ENCODE data around the gene GM2A. TPM values are rescaled to one million over a fixed set of nuclear protein-coding genes. Genes with fewer than 3 reads are reported as not detected.

Gene GM2A
- total RNA-seq, 3 donors from 2014 or later = 35.1 to 58.0 (median 43.8) TPM

- H3K9me3 ChIP-seq = no peaks in the 10 kb centered on the region
- intact Hi-C loops (cut with DNase I; ENCODE audit: low total_unique reads) = no loop called here
- no peak overlapping the region for H3K4me3 ChIP-seq
- H3K4me1 ChIP-seq = no peaks in the 10 kb centered on the region
- peak overlapping the region in 1 of 2 donors; percentile 10 for H3K27ac ChIP-seq
- H3K36me3 ChIP-seq = no peaks in the 10 kb centered on the region
- TF ChIP-seq POLR2AphosphoS5 (IDR thresholded peaks at IDR 0.05) (no peak), CTCF (IDR thresholded peaks at IDR 0.05) (no peak), POLR2A (IDR thresholded peaks at IDR 0.05) (no peak)
- DNase-seq (ENCODE audit: low spot score in 2 of 2) = no peak
- H3K27me3 ChIP-seq = no peaks in the 10 kb centered on the region
Observed at GRCh38 chr5:151286246-151286645, 33.3 kb downstream of the GM2A start.

GRCh38 chr5:151288180-151288579 lies 35.2 kb downstream of the GM2A start:
- H3K27ac ChIP-seq = no peak overlapping the region
- intact Hi-C loops (cut with DNase I; ENCODE audit: low total_unique reads) = no loop called here
- TF ChIP-seq POLR2AphosphoS5 (IDR thresholded peaks at IDR 0.05) = no peak
- no peak for TF ChIP-seq POLR2A (IDR thresholded peaks at IDR 0.05)

GRCh38 chr5:151293624-151294023 lies 40.6 kb downstream of the GM2A start:
- TF ChIP-seq POLR2A (IDR thresholded peaks at IDR 0.05) (no peak), POLR2AphosphoS5 (IDR thresholded peaks at IDR 0.05) (no peak), CTCF (IDR thresholded peaks at IDR 0.05) (no peak)
- DNase-seq (ENCODE audit: low spot score in 2 of 2) = no peak
- no peaks in the 10 kb centered on the region for H3K9me3 ChIP-seq
- intact Hi-C loops (cut with DNase I; ENCODE audit: low total_unique reads) = no loop called here
- no peak overlapping the region for H3K27ac ChIP-seq
- H3K4me1 ChIP-seq = no peaks in the 10 kb centered on the region
- no peaks in the 10 kb centered on the region for H3K27me3 ChIP-seq
- no peaks in the 10 kb centered on the region for H3K36me3 ChIP-seq
- H3K4me3 ChIP-seq = no peak overlapping the region

More at GRCh38 chr5:151288180-151288579, 35.2 kb downstream of the GM2A start:
- Histone ChIP-seq H3K27me3 (no peaks in the 10 kb centered on the region), H3K4me1 (no peaks in the 10 kb centered on the region), H3K4me3 (no peak overlapping the region), H3K36me3 (no peaks in the 10 kb centered on the region), H3K9me3 (no peaks in the 10 kb centered on the region)
- no peak for DNase-seq (ENCODE audit: low spot score in 2 of 2)

- no peaks in the 10 kb centered on the region for H3K9me3 ChIP-seq
- DNase-seq (ENCODE audit: low spot score in 2 of 2) = no peak
- H3K36me3 ChIP-seq = no peaks in the 10 kb centered on the region
- no peak overlapping the region for H3K4me3 ChIP-seq
- no peak overlapping the region for H3K27ac ChIP-seq
- TF ChIP-seq POLR2A (IDR thresholded peaks at IDR 0.05) (no peak), POLR2AphosphoS5 (IDR thresholded peaks at IDR 0.05) (no peak), CTCF (IDR thresholded peaks at IDR 0.05) (no peak)
- no peaks in the 10 kb centered on the region for H3K4me1 ChIP-seq
- intact Hi-C loops (cut with DNase I; ENCODE audit: low total_unique reads) = no loop called here
- no peaks in the 10 kb centered on the region for H3K27me3 ChIP-seq
Observed at GRCh38 chr5:151295138-151295537, 42.2 kb downstream of the GM2A start.

GRCh38 chr5:151295791-151296477 lies 42.9 kb downstream of the GM2A start:
- Histone ChIP-seq H3K9me3 (no peaks in the 10 kb centered on the region), H3K4me1 (no peaks in the 10 kb centered on the region), H3K27me3 (no peaks in the 10 kb centered on the region), H3K27ac (no peak overlapping the region), H3K36me3 (no peaks in the 10 kb centered on the region), H3K4me3 (no peak overlapping the region)
- intact Hi-C loops (cut with DNase I; ENCODE audit: low total_unique reads) = no loop called here
- DNase-seq (ENCODE audit: low spot score in 2 of 2) = no peak
- TF ChIP-seq CTCF (IDR thresholded peaks at IDR 0.05) = no peak
- TF ChIP-seq POLR2AphosphoS5 (IDR thresholded peaks at IDR 0.05) = no peak
- no peak for TF ChIP-seq POLR2A (IDR thresholded peaks at IDR 0.05)

All from breast epithelium (tissue), 4 donors.